Measurements from ENCODE around the gene NPPB.
"Not testable (repeated sequence)": the region's sequence is repeated elsewhere in the genome, so short reads cannot be mapped to it uniquely, and the experiment has no call there.

The NPPB gene

GRCh38 chr1:11858613-11858967 lies at the start of gene NPPB:
TSS of gene NPPB (minus strand) at chr1:11858945. CDS start at chr1:11858833, 112 bp downstream.
- Histone ChIP-seq H3K9me3 (ENCODE audit: control insufficient read depth, insufficient read depth, low read length) (no peaks in the 10 kb centered on the region), H3K36me3 (ENCODE audit: insufficient read depth, low read length) (no peaks in the 10 kb centered on the region), H3K4me1 (ENCODE audit: insufficient read depth, low read length) (no peaks in the 10 kb centered on the region), H3K9ac (ENCODE audit: low read depth, low read length) (peak within 1 kb of the TSS; percentile 19; the same call in 1 of the 2 replicates)

- H3K9me3 ChIP-seq (ENCODE audit: control insufficient read depth, insufficient read depth, low read length): no peaks in the 10 kb centered on the region
- H3K36me3 ChIP-seq (ENCODE audit: insufficient read depth, low read length): no peaks in the 10 kb centered on the region
- peaks cover 7% of the 10 kb centered on the region; the same call in 1 of the 2 replicates for H3K4me1 ChIP-seq (ENCODE audit: insufficient read depth, low read length)
- H3K9ac ChIP-seq (ENCODE audit: low read depth, low read length): peak overlapping the region; percentile 62
Measured at GRCh38 chr1:11908095-11908675, 49.4 kb upstream of the NPPB start.

GRCh38 chr1:11907275-11908094 lies 48.7 kb upstream of the NPPB start:
- H3K9ac ChIP-seq (ENCODE audit: low read depth, low read length): peak overlapping the region; percentile 36; the same call in 1 of the 2 replicates
- H3K9me3 ChIP-seq (ENCODE audit: control insufficient read depth, insufficient read depth, low read length): no peaks in the 10 kb centered on the region
- no peaks in the 10 kb centered on the region for H3K36me3 ChIP-seq (ENCODE audit: insufficient read depth, low read length)
- peaks cover 6% of the 10 kb centered on the region; the same call in 1 of the 2 replicates for H3K4me1 ChIP-seq (ENCODE audit: insufficient read depth, low read length)

GRCh38 chr1:11906870-11907269 lies 48.1 kb upstream of the NPPB start:
- H3K9ac ChIP-seq (ENCODE audit: low read depth, low read length): no peak overlapping the region
- no peaks in the 10 kb centered on the region for H3K36me3 ChIP-seq (ENCODE audit: insufficient read depth, low read length)
- H3K4me1 ChIP-seq (ENCODE audit: insufficient read depth, low read length): peaks cover 6% of the 10 kb centered on the region; the same call in 1 of the 2 replicates
- H3K9me3 ChIP-seq (ENCODE audit: control insufficient read depth, insufficient read depth, low read length): no peaks in the 10 kb centered on the region

- no peaks in the 10 kb centered on the region for H3K9me3 ChIP-seq (ENCODE audit: control insufficient read depth, insufficient read depth, low read length)
- H3K9ac ChIP-seq (ENCODE audit: low read depth, low read length): no peak overlapping the region
- peaks cover 6% of the 10 kb centered on the region; the same call in 1 of the 2 replicates for H3K4me1 ChIP-seq (ENCODE audit: insufficient read depth, low read length)
- H3K36me3 ChIP-seq (ENCODE audit: insufficient read depth, low read length): no peaks in the 10 kb centered on the region
Measured at GRCh38 chr1:11904978-11905377, 46.2 kb upstream of the NPPB start.

GRCh38 chr1:11904156-11904555 lies 45.4 kb upstream of the NPPB start:
- not testable (repeated sequence) for H3K4me1 ChIP-seq (ENCODE audit: insufficient read depth, low read length); H3K9ac ChIP-seq (ENCODE audit: low read depth, low read length); H3K36me3 ChIP-seq (ENCODE audit: insufficient read depth, low read length); H3K9me3 ChIP-seq (ENCODE audit: control insufficient read depth, insufficient read depth, low read length)

GRCh38 chr1:11903210-11903609 lies 44.5 kb upstream of the NPPB start:
- H3K9me3 ChIP-seq (ENCODE audit: control insufficient read depth, insufficient read depth, low read length): no peaks in the 10 kb centered on the region
- H3K9ac ChIP-seq (ENCODE audit: low read depth, low read length): no peak overlapping the region
- H3K36me3 ChIP-seq (ENCODE audit: insufficient read depth, low read length): no peaks in the 10 kb centered on the region
- H3K4me1 ChIP-seq (ENCODE audit: insufficient read depth, low read length): peaks cover 6% of the 10 kb centered on the region; the same call in 1 of the 2 replicates

- H3K9ac ChIP-seq (ENCODE audit: low read depth, low read length); H3K4me1 ChIP-seq (ENCODE audit: insufficient read depth, low read length); H3K36me3 ChIP-seq (ENCODE audit: insufficient read depth, low read length); H3K9me3 ChIP-seq (ENCODE audit: control insufficient read depth, insufficient read depth, low read length): not testable (repeated sequence)
Measured at GRCh38 chr1:11901446-11901845, 42.7 kb upstream of the NPPB start.

GRCh38 chr1:11898831-11899467 lies 40.2 kb upstream of the NPPB start:
- peak overlapping the region; percentile 29; the same call in 1 of the 2 replicates for H3K9ac ChIP-seq (ENCODE audit: low read depth, low read length)
- no peaks in the 10 kb centered on the region for H3K9me3 ChIP-seq (ENCODE audit: control insufficient read depth, insufficient read depth, low read length)
- no peaks in the 10 kb centered on the region for H3K36me3 ChIP-seq (ENCODE audit: insufficient read depth, low read length)
- no peaks in the 10 kb centered on the region for H3K4me1 ChIP-seq (ENCODE audit: insufficient read depth, low read length)

- peak overlapping the region; percentile 31; the same call in 1 of the 2 replicates for H3K9ac ChIP-seq (ENCODE audit: low read depth, low read length)
- no peaks in the 10 kb centered on the region for H3K4me1 ChIP-seq (ENCODE audit: insufficient read depth, low read length)
- H3K9me3 ChIP-seq (ENCODE audit: control insufficient read depth, insufficient read depth, low read length): no peaks in the 10 kb centered on the region
- H3K36me3 ChIP-seq (ENCODE audit: insufficient read depth, low read length): no peaks in the 10 kb centered on the region
Measured at GRCh38 chr1:11898086-11898785, 39.5 kb upstream of the NPPB start.

GRCh38 chr1:11894501-11894900 lies 35.8 kb upstream of the NPPB start:
- H3K9ac ChIP-seq (ENCODE audit: low read depth, low read length); H3K36me3 ChIP-seq (ENCODE audit: insufficient read depth, low read length); H3K4me1 ChIP-seq (ENCODE audit: insufficient read depth, low read length); H3K9me3 ChIP-seq (ENCODE audit: control insufficient read depth, insufficient read depth, low read length): not testable (repeated sequence)

- no peak overlapping the region for H3K9ac ChIP-seq (ENCODE audit: low read depth, low read length)
- no peaks in the 10 kb centered on the region; the same call in 1 of the 2 replicates for H3K4me1 ChIP-seq (ENCODE audit: insufficient read depth, low read length)
- no peaks in the 10 kb centered on the region for H3K36me3 ChIP-seq (ENCODE audit: insufficient read depth, low read length)
- H3K9me3 ChIP-seq (ENCODE audit: control insufficient read depth, insufficient read depth, low read length): no peaks in the 10 kb centered on the region
Measured at GRCh38 chr1:11893907-11894251, 35.1 kb upstream of the NPPB start.

GRCh38 chr1:11891433-11892186 lies 32.9 kb upstream of the NPPB start:
- H3K9ac ChIP-seq (ENCODE audit: low read depth, low read length): no peak overlapping the region
- H3K36me3 ChIP-seq (ENCODE audit: insufficient read depth, low read length): no peaks in the 10 kb centered on the region
- H3K4me1 ChIP-seq (ENCODE audit: insufficient read depth, low read length): no peaks in the 10 kb centered on the region; the same call in 1 of the 2 replicates
- no peaks in the 10 kb centered on the region for H3K9me3 ChIP-seq (ENCODE audit: control insufficient read depth, insufficient read depth, low read length)

- Histone ChIP-seq H3K9ac (ENCODE audit: low read depth, low read length) (no peak overlapping the region), H3K36me3 (ENCODE audit: insufficient read depth, low read length) (no peaks in the 10 kb centered on the region), H3K9me3 (ENCODE audit: control insufficient read depth, insufficient read depth, low read length) (no peaks in the 10 kb centered on the region), H3K4me1 (ENCODE audit: insufficient read depth, low read length) (no peaks in the 10 kb centered on the region; the same call in 1 of the 2 replicates)
Measured at GRCh38 chr1:11888877-11889208, 30.1 kb upstream of the NPPB start.

Measured in ES-I3 (cell line).